GM12878 (cell line): Measurements from ENCODE around the gene ELK4. TPM values are rescaled to one million over a fixed set of nuclear protein-coding genes. Genes with fewer than 3 reads are reported as not detected.

Source experiments
- ATAC-seq: fragments of 200-7000 bp; cut with Tn5 transposase; 3 replicates; pipeline ENCODE4 v1.9.1; 2020; ENCODE audit warnings: mild to moderate bottlenecking, moderate library complexity
- BruUV-seq: library from RNA; stranded (reverse); fragments of 400-500 nt; replicated peaks from 2 replicates; lab custom pipeline; 2021; lab: Mats Ljungman, UMichigan
- CTCF ChIA-PET: fragments of 300-600 bp; sonication (Branson Sonifier 250); formaldehyde crosslinking; extraction: SDS; loops from one replicate; lab custom pipeline; 2021; ENCODE audit warnings: inconsistent platforms; lab: Yijun Ruan, JAX
- POLR2A ChIA-PET: fragments of 350-600 bp; formaldehyde crosslinking; extraction: SDS; loops from one replicate; lab custom pipeline; 2021; ENCODE audit warnings: inconsistent platforms; lab: Charles Lee
- RAD21 ChIA-PET: fragments of 300-600 bp; sonication (Branson Sonifier 250); formaldehyde crosslinking; loops from one replicate; lab custom pipeline; 2023; ENCODE audit warnings: antibody characterized with exemption; ENCODE audit not compliant: unreplicated experiment; lab: Charles Lee
- SMC1A ChIA-PET: fragments of 300-600 bp; sonication (Branson Sonifier 250); formaldehyde crosslinking; loops from one replicate; lab custom pipeline; 2023; ENCODE audit not compliant: unreplicated experiment, uncharacterized antibody; lab: Charles Lee
- DNase-seq: peaks from one replicate; pipeline ENCODE4 v3.0.0-alpha.2; 2011; ENCODE audit warnings: low read depth, low spot score
- FAIRE-seq: peaks from 3 replicates; lab custom pipeline; 2011; peaks lifted over from hg19 to GRCh38; lab: Jason Lieb, UNC
- H2AFZ ChIP-seq: 2 replicates; pipeline ENCODE4 v1.6.0; 2011; ENCODE audit warnings: low read depth, low read length, control low read depth; ENCODE audit not compliant: control insufficient read depth
- H3K27ac ChIP-seq: 2 replicates; pipeline ENCODE4 v1.5.1; 2011; ENCODE audit warnings: control low read depth; ENCODE audit not compliant: control insufficient read depth, insufficient read depth
- H3K27me3 ChIP-seq, 2 experiments: replicated peaks in 1 of 2; 2 replicates each; pipeline versions ENCODE4 v1.6.0 to v1.6.1; 2011; ENCODE audit warnings: low read length in 1 of 2; ENCODE audit not compliant: control insufficient read depth in 2 of 2, insufficient read depth in 2 of 2
- H3K36me3 ChIP-seq, 2 experiments: 2 replicates each; pipeline ENCODE4 v1.5.1; 2011; ENCODE audit warnings: low read length in 1 of 2; ENCODE audit not compliant: control insufficient read depth in 2 of 2, insufficient read depth in 2 of 2
- H3K4me1 ChIP-seq: 2 replicates; pipeline ENCODE4 v1.6.1; 2011; ENCODE audit warnings: mild to moderate bottlenecking, low read length, moderate library complexity, mixed read lengths; ENCODE audit not compliant: control insufficient read depth, insufficient read depth
- H3K4me2 ChIP-seq: 2 replicates; pipeline ENCODE4 v1.6.0; 2011; ENCODE audit warnings: control low read depth; ENCODE audit not compliant: control insufficient read depth, insufficient read depth
- H3K4me3 ChIP-seq: fragments of 200-600 bp; sonication (generic); 2 replicates; pipeline ENCODE4 v1.5.1; 2016
- H3K79me2 ChIP-seq: 2 replicates; pipeline ENCODE4 v1.6.0; 2011; ENCODE audit warnings: low read length; ENCODE audit not compliant: control insufficient read depth, insufficient read depth
- H3K9ac ChIP-seq: 2 replicates; pipeline ENCODE4 v1.8.0; 2011; ENCODE audit warnings: low read length, control low read depth, mixed read lengths; ENCODE audit not compliant: control insufficient read depth, insufficient read depth
- H3K9me3 ChIP-seq: replicated peaks from 3 replicates; pipeline ENCODE4 v1.5.1; 2011; ENCODE audit warnings: mild to moderate bottlenecking, low read length; ENCODE audit not compliant: control insufficient read depth, insufficient read depth
- H4K20me1 ChIP-seq: 2 replicates; pipeline ENCODE4 v1.6.0; 2011; ENCODE audit not compliant: control insufficient read depth, insufficient read depth
- CBFB ChIP-seq: IDR thresholded peaks from 2 replicates; pipeline ENCODE4 v1.6.1; 2016; ENCODE audit warnings: antibody characterized with exemption, low read depth
- E2F8 ChIP-seq: fragments of 450-650 bp; IDR thresholded peaks from 2 replicates; pipeline ENCODE4 v1.6.1; 2018; ENCODE audit warnings: mild to moderate bottlenecking, low read depth, moderate library complexity; ENCODE audit not compliant: partially characterized antibody
- EED ChIP-seq: sonication (generic); IDR thresholded peaks from 2 replicates; pipeline ENCODE4 v1.6.1; 2016; ENCODE audit warnings: antibody characterized with exemption, low read depth
- EP300 ChIP-seq, 2 experiments: fragments of 150-350 bp in 1 of 2; IDR thresholded peaks; 2 replicates each; pipeline ENCODE4 v1.6.1; 2011 to 2012; ENCODE audit warnings: low read depth in 2 of 2, low read length in 2 of 2, borderline replicate concordance in 1 of 2, improper control_type of control experiment in 1 of 2, inconsistent platforms in 1 of 2; ENCODE audit not compliant: control insufficient read depth in 1 of 2
- GABPA ChIP-seq: IDR thresholded peaks from 2 replicates; pipeline ENCODE4 v1.6.1; 2014; ENCODE audit warnings: antibody characterized with exemption, low read depth, mild to moderate bottlenecking, inconsistent platforms
- HSF1 ChIP-seq: fragments of 150-350 bp; IDR thresholded peaks from 2 replicates; pipeline ENCODE4 v1.6.1; 2014; ENCODE audit warnings: mild to moderate bottlenecking, low read depth, low read length
- MYC ChIP-seq: IDR thresholded peaks from 2 replicates; pipeline ENCODE4 v1.6.1; 2011; ENCODE audit warnings: mild to moderate bottlenecking, low read length, moderate library complexity, inconsistent platforms; ENCODE audit not compliant: insufficient read depth, insufficient replicate concordance, insufficient read length, severe bottlenecking
- NR2C1 ChIP-seq: fragments of 450-650 bp; IDR thresholded peaks from 2 replicates; pipeline ENCODE4 v1.6.1; 2017; ENCODE audit warnings: antibody characterized with exemption, mild to moderate bottlenecking, moderate library complexity
- NR2C2 ChIP-seq: IDR thresholded peaks from 2 replicates; pipeline ENCODE4 v1.6.1; 2011; ENCODE audit warnings: borderline replicate concordance, low read depth; ENCODE audit not compliant: control insufficient read depth, insufficient read length
- POU2F2 ChIP-seq: IDR thresholded peaks from 3 replicates; pipeline ENCODE4 v1.6.1; 2011; ENCODE audit warnings: low read depth, mild to moderate bottlenecking, low read length, borderline replicate concordance
- SMC3 ChIP-seq: IDR thresholded peaks from 2 replicates; pipeline ENCODE4 v1.6.1; 2011; ENCODE audit warnings: low read length, improper control_type of control experiment, borderline replicate concordance
- TBL1XR1 ChIP-seq: IDR thresholded peaks from 2 replicates; pipeline ENCODE4 v1.6.1; 2012; ENCODE audit warnings: low read depth, low read length, improper control_type of control experiment
- TCF12 ChIP-seq: IDR thresholded peaks from 2 replicates; pipeline ENCODE4 v1.6.1; 2011; ENCODE audit warnings: low read depth, mild to moderate bottlenecking, low read length
- WGBS: methylation state at CpG from one replicate; pipeline ENCODE4 v1.1.6; 2016; ENCODE audit warnings: low lambda C conversion rate; ENCODE audit not compliant: insufficient replicate concordance, insufficient coverage; ENCODE audit errors: missing lambda C conversion rate; 5-methylcytosine and 5-hydroxymethylcytosine counted together
- in situ Hi-C: fragments of 300-500 bp; cut with MboI; formaldehyde crosslinking; loops from 9 replicates; pipeline ENCODE4 v1.14.3; 2018; ENCODE audit warnings: mixed read lengths
- intact Hi-C: fragments of 100-400 bp; cut with micrococcal nuclease; formaldehyde crosslinking; loops from one replicate; pipeline ENCODE4 v1.14.2; 2022; ENCODE audit not compliant: unreplicated experiment
- polyA plus RNA-seq, 11 experiments: library from polyadenylated mRNA; depleted of rRNA in 4 of 11; unstranded in 6 of 11; stranded (reverse) in 5 of 11; fragments of >200 nt; fragmentation: Nextera tagmentation in 4 of 11; fragmentation: Illumina TruSeq in 1 of 11; extraction: Ambion mirVana in 4 of 11; extraction: Trizol in 1 of 11; gene quantifications; 1 replicate in 1 of 11; 2 replicates in 10 of 11; pipeline versions ENCODE4 v1.2.1 to v1.2.3, GENCODE V29; 2011 to 2016; ENCODE audit warnings: inconsistent platforms in 2 of 11, missing spikeins in 2 of 11, low read depth in 1 of 11
- total RNA-seq, 4 experiments: library from RNA; depleted of rRNA in 3 of 4; stranded (reverse); fragments of >200 nt in 3 of 4; fragmentation: Illumina TruSeq in 1 of 4; extraction: Trizol in 1 of 4; gene quantifications; 2 replicates each; pipeline versions ENCODE4 v1.2.1 to v1.2.3, GENCODE V29; 2013 to 2021

ELK4 gene
- total and polyA plus RNA-seq, 10 of the 15 experiments (the other 5 are each of a cell fraction or from before 2014, with no cell fraction given): 5.2 to 71.5 (median 18.5) TPM

- RAD21 ChIA-PET: interaction anchor here (0.9 to 3.7 kb wide), 3 partner anchors 7 to 60 kb away, joined by 3 to 25 read pairs (median 4); partner anchors contain the start of gene ELK4
- no peak overlapping the region for H3K9ac ChIP-seq
- peak overlapping the region; percentile 43 for H3K27ac ChIP-seq
- FAIRE-seq (no peak), DNase-seq (no peak), ATAC-seq (no peak)
- H3K9me3 ChIP-seq: no peaks in the 10 kb centered on the region
- no TSS peak for BruUV-seq
- WGBS: 87% methylated on average over 18 of the region's 18 CpGs
- no peaks in the 10 kb centered on the region for H4K20me1 ChIP-seq
- peaks cover 40% of the 10 kb centered on the region for H3K4me1 ChIP-seq
- in situ Hi-C loops: no loop called here
- H3K27me3 ChIP-seq: no peaks in the 10 kb centered on the region
- no peak overlapping the region for H2AFZ ChIP-seq
- intact Hi-C loops: no loop called here
- CTCF ChIA-PET: interaction anchor here (1.1 to 12.3 kb wide), 4 partner anchors 9 to 58 kb away, joined by 4 to 575 read pairs (median 6); no protein-coding TSS in a partner anchor
- H3K36me3 ChIP-seq: peaks cover 0 to 17% of the 10 kb centered on the region in 2 experiments
- POLR2A ChIA-PET: no interaction called here
- H3K79me2 ChIP-seq: no peaks in the 10 kb centered on the region
- SMC1A ChIA-PET: interaction anchor here (0.6 to 4.7 kb wide), 6 partner anchors 31 to 112 kb away, joined by 3 to 40 read pairs (median 4); no protein-coding TSS in a partner anchor
- TF ChIP-seq EP300 (IDR thresholded peaks at IDR 0.05; ENCODE audit: borderline replicate concordance in 1 of 2, control insufficient read depth in 1 of 2, low read depth in 2 of 2, low read length in 2 of 2) (no peak), SMC3 (no peak), NR2C1 (no peak), CBFB (no peak), NR2C2 (no peak), MYC (no peak), GABPA (no peak), TBL1XR1 (no peak), EED (no peak), HSF1 (no peak), POU2F2 (no peak), E2F8 (no peak), TCF12 (no peak)
- no peak overlapping the region for H3K4me3 ChIP-seq
- no peak overlapping the region for H3K4me2 ChIP-seq
These were observed 32.8 kb downstream of the ELK4 start for GRCh38 chr1:205598841-205599668.
